Stimulated activated CD8-positive, alpha-beta memory T cell treated with anti-CD3 and anti-CD28 coated beads, Interleukin-2, amount 100 ng/mL, for 1 hour (primary cell): ENCODE measurements around the gene HAL.
"Not testable (repeated sequence)": the region's sequence is repeated elsewhere in the genome, so short reads cannot be mapped to it uniquely, and the experiment has no call there.

Source experiments
- DNase-seq, 2 donors: peaks; one replicate each; pipeline ENCODE4 v3.0.0-alpha.2; 2020; ENCODE audit warnings: low read depth in 2 of 2

The HAL gene

DNA sequence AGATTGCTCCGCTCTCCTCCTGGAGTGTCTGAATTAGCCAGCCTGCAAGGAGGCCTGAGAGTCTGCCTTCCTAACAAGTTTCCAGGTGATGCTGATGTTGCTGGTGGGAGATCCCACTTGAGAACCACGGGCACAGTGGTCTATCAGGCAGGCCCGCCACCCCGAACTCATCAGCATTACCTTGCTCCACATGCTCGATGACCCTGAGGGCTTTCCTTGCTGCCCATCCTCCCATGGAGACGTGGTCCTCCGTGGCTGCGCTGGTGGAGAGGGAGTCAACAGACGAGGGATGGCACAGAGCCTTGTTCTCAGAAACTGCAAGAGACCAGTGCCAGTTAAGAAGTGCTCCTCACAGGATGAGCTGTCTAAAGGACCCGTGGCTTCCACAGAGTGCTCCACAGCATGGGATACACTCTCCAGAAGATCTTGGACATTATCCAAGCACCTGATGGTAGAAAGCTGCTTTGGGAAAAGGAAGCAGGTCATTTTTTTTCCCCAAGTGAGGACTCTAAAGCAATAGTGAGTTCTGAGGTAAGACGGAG is 18.3 kb downstream of the HAL start:
- DNase-seq, result no peak

DNA sequence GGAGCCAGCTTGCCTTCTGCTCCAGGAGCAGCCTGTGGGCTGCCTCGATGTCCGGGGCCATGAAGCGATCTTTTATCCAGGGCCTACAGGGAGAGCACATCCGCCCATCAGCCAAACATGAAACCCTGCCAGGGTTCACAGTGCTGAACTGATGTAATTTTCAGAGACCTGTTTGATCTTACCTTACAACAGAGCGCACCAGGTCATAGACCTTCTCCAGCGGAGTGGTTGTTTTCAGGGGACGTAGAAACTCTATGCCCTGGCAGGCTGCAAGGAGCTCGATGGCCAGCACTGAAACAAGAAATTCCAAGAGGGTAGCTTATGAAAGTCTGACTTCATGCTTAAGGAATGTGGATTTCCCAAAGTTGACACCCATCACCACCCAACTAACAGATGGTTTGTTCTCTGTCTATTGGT is 19.7 kb downstream of the HAL start:
- no peak for DNase-seq

DNA sequence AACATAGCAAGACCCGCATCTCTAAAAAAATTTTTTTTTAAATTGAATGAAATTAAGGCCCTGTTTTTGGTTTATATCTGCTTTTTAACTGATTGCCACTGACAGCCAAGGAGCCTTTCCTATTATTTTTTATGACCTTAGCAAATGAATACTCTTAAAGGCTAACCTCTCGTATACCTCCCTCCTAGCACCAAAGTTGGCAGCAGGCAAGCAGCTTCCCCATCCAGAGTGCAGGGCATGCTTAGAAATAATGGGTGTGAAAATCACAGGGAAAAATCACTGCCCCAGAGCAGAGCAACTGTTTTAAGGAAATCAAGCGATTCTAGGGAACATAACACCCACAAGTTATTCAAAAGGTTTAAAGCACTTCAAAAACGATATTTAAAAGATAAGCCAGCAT is 20.7 kb downstream of the HAL start:
- DNase-seq, result no peak

DNA sequence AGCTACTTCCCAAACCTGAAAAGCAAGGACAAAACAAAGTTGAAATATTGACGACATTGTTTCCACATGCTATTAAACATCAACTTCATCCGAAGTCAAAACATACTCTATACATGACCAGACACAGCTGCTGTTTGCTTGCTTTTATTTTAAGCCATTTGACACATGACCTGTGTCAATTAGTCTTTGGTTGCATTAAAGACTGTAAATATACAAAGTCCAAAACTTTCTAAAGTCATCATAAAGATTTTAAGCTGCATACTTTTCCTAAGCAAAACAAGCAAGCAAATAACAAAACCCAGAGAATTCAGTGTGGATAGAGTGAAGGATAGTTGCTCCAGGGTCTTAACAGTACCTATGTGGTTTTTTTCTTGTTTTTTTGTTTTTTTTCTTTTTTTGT is 21.8 kb downstream of the HAL start:
- no peak for DNase-seq

DNA sequence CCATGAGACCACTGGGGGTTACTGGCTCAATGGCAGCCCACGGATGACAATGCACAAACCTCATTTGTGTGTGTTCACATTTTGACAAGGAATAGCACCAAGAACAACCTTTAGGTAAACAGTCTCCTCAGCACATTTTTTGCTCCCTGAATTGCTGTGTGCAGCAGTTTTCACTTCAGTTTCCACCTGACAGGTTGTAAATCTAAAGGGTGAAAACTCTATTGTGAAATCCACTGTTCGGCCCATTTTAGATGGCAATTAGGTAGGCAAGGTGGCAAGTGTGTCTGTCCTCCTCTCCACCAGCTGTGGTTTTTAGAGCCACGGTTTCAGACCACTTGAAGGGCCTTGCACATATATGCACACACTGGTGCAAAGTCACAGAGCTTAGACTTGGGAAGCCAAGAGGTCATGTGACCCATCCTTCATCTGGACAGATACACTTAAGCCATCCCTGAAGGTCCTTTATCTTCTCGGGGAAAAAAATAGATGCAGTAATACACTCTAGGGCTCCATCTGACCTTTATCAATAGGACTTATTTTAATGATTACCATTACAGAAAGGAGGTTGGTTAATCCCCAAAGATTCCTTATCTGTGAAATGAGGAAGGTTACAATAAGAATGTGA is 23.2 kb downstream of the HAL start:
- no peak for DNase-seq

DNA sequence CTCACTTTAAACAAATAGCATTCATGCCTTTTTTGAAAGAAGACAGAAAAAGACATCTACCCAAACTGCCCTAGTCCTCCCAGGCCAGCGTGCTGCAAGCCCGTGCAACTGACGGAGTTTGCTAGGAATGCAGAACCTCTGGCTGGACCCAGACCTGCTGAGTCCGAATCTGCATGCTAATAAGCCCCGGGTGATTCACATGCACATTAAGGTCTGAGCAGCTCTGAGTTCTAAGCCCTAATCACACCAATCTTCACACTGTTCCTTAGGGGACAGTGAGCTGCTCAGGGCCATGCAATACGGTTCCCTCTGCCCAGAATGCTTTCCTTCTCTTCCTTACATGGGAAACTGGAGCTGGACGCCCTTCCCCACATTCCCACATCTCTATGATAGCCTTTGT is 25.2 kb downstream of the HAL start:
- no peak for DNase-seq

DNA sequence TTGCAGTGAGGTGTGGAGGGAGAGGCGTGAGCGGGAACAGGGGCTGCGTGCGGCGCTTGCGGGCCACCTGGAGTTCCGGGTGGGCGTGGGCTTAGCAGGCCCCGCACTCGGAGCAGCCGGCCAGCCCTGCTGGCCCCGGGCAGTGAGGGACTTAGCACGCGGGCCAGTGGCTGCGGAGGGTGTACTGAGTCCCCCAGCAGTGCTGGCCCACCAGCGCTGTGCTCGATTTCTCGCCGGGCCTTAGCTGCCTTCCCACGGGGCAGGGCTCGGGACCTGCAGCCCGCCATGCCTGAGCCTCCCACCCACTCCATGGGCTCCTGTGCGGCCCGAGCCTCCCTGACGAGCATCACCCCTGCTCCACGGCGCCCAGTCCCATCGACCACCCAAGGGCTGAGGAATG is 27.0 kb downstream of the HAL start:
- not testable (repeated sequence) for DNase-seq

DNA sequence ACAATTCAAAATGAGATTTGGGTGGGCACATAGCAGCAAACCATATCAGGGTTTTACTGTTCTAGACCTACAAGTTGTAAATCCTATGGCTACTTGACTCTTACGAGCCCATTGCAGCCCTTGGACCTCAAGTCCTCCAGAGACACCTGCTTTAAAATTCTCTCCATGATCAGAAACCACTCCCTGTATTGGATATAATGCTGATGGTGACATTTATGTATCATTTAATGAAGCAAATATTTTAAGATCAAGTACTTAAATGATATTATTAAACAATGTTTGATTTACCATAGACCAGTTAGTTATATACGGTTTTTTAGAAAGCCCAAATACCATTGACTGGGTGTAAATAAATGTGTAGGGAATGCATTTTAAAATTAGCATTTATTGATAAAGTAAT is 28.8 kb downstream of the HAL start:
- DNase-seq, result no peak

DNA sequence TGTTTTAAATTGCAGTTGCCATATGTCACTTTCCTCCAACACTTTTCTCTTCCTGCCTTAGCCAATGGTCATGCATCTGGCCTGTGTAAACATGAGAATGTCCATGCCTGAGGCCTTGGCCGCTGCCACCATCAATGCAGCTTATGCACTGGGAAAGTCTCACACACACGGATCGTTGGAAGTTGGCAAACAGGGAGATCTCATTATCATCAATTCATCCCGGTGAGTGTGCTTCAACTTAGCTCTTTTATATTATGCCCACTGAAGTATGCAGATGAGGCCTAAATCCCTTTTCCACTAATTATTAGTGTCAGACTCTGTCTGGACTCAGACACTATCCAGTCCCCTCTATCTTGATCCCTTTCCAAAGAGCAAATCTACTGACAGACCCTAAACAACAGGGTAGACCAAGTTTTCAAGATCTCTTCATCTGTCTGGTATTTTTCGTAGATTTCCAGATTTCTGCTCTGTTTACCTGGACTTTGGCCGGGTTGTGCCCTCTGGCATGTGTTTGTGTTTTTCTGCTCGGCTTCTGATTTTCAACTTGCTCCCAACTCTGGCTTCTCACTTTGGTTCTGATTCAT is 29.8 kb downstream of the HAL start:
- DNase-seq, result no peak

DNA sequence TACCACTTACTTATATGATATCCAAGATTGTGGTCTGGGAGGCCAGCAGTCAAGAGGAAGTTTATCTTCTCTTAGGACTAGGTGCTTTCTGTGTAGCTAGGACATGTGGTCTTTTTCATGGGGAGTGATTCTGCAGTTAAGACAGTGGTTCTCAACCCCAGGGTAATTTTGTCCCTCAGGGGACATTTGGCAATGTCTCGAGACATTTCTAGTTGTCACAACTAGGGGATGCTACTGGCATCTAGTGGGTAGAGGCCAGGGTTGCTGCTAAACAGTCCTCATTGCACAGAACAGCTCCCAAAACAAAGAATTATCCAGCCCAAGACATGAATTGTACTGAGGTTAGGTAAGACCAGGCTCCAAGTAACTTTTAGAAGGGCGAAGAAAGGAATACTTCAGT is 33.0 kb downstream of the HAL start:
- no peak for DNase-seq

DNA sequence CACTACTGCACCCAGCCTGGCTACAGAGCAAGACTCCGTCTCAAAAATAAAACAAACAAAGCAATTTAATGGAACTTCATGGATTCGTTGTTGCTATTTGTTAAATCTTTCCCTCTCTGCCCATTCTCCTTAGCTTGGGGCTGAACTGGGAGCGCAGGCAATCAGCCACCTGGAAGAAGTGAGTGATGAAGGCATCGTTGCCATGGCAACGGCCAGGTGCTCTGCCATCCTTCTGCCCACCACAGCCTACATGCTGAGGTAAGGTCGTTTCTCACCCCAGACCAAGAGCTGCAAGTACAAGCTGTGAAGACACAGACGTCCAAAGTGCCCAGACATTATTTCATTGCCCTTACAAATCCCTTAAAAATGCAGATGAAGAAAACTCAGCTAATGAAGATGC is 33.9 kb downstream of the HAL start:
- DNase-seq, result no peak

DNA sequence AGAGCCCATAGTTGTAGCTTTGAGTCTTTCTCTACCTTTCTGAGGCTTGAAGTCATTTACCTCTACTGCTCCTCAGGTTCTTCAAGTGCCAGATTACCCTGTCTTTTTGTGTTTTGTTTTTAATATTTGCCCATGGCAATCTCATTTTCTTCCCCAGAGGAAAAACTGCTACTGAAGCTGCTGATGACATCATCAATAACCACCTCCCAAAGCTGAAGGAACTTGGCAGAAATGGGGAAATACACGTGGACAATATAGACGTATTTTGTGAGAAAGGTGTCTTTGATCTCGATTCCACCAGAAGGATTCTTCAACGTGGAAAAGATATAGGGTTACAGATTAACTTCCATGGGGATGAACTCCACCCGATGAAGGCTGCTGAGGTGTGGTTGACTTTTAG is 35.9 kb downstream of the HAL start:
- DNase-seq, result no peak

DNA sequence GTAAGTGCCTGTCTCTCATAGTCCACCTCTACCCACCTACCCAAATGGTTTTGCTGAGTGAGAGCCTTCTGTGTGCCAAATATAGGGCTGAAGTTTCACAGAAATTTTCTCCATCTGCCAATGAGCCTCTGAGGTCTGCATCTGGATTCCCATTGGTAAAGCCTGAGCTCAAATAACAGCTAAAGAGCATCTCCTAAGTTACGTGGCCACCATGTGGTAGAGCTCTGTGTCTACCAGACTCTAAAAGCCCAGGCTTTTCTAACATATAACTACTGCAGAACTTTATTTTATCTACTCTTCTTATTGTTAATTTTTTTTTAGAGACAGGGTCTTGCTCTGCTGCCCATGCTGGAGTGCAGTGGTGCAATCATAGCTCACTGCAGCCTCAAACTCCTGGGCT is 37.0 kb downstream of the HAL start:
- DNase-seq, result no peak

DNA sequence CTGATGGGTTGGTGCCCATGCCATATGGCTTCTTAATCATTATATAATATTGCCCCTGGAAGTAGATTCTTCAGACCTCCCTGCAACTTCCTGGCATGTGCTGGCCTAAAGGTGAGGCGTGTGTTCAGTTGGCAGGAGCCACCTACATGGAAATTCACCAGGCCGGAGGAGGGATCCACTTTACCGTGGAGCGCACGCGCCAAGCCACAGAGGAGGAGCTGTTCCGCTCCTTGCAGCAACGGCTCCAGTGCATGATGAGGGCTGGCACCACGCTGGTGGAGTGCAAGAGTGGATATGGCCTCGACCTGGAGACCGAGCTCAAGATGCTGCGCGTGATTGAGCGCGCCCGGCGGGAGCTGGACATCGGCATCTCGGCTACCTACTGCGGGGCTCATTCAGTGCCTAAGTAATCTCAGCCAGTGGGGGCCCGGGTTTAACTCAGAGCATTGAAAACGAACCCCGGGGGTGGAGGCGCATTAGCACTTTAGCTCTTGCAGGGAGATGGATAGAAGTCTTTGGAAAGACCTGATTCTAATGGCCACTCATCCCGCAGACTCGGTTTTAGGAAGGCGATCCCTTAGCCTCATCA is 39.5 kb downstream of the HAL start:
- no peak for DNase-seq

DNA sequence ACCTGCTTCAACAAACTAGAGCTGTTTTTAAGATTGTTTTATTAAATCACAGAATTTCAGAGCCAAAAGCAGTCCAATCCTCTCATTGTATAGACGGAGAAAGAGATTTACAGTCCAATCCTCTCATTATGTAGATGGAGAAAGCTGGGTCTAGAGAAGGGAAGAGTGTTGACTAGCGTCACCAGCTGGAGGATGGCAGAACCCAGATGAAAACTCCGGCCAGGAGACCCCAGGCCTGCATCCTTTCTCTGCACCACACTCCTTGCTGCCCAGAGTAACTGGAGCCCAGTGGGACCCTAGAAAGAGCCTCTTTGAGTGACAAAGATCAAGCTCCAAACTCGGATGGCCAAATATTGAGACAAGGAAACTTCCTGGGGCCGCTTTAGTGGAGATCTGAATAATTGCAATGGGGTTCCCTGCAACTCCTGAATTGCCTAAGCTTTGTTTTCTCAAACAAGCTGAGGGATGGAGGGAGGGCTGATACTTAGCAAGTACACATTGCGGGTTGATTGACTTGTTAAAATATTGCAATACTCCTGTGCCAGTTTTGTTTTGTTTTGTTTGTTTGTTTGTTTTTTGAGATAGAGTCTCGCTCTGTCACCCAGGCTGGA is 40.5 kb downstream of the HAL start:
- DNase-seq, result no peak

DNA sequence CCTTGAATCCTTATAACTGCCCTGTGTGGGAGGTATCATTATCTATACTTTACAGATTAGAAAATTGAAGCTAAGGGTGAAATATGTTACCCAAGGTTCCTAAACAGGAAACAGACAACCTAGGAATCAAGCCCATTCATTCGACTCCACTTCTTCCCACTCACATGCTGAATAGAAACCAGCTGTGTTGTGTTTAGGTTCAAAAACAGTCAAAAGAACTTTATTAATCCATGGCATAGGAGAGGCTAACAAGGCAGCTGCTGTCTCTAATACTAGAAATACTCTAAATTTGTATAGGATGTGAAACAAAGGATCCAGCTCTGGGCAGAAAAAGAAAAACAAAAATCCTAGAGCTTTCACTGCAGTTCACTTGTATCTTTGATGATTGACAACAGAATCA is 43.1 kb downstream of the HAL start:
- DNase-seq, result no peak

DNA sequence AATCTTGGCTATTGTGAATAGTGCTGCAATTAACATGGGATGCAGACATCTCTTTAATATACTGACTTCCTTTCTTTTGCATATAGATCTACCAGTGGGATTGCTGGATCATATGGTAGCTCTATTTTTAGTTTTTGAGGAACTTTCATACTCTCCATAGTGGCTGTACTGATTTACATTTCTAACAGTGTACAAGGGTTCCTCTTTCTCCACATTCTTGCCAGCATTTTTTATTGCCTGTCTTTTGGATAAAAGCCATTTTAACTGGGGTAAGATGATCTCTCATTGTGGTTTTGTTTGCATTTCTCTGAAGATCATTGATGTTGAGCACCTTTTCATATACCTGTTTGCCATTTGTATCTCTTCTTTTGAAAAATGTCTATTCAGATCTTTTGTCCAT is 44.6 kb downstream of the HAL start:
- DNase-seq, result no peak

DNA sequence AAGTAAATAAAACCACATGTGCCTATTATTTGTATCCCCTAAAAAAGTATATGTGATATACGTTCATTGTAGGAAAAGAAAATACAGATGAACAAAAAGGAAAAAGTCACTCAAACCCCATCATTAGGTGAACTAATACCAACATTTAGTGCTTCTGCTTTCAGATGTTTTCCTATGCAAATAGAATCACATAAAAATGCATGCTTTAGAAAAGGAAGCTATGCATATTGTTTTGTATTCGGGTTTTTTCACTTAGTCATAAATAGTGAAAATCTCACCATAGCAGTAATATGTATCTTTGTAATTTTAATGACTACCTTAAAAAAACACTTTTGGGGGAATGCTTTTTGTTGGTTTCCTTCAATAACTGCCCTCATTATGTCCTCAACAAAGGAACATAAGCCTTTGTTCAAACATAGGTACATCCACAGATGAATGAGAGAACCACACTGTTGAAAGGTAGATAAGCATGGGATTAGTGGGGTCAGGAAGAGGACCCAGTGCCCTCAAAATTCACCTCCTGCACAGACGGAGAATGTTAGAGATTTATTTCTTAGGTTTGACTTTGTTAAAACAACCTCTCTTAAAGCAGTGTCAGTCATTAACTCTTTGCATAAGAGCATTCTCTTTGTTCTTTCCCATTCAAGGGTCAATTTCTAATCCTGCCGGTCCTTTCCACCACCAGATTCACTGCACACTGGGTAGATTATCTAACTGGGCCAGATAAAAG is 46.5 kb downstream of the HAL start:
- no peak for DNase-seq

DNA sequence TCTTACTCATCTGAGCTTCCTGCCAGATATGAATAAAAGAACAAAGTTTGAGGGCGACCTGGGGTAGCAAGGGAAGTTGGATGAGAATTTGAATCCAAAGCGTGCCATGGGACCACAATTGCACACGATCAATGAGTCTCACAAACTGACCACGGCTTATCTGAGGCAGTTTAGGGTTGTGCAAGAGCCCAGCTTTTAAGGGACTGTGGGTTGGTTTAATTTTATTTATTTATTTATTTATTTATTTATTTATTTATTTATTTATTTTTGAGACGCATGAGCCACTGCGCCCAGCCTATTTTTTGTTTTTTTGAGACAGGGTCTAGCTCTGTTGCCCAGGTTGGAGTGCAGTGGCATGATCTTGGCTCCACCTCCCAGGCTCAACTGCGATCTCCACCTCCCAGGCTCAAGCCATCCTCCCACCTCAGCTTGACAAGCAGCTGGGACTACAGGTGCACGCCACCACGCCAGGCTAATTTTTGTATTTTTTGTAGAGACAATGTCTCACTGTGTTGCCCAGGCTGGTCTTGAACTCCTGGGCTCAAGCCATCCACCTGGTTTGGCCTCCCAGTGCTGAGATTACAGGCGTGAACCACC is 51.9 kb downstream of the HAL start:
- DNase-seq, result no peak

DNA sequence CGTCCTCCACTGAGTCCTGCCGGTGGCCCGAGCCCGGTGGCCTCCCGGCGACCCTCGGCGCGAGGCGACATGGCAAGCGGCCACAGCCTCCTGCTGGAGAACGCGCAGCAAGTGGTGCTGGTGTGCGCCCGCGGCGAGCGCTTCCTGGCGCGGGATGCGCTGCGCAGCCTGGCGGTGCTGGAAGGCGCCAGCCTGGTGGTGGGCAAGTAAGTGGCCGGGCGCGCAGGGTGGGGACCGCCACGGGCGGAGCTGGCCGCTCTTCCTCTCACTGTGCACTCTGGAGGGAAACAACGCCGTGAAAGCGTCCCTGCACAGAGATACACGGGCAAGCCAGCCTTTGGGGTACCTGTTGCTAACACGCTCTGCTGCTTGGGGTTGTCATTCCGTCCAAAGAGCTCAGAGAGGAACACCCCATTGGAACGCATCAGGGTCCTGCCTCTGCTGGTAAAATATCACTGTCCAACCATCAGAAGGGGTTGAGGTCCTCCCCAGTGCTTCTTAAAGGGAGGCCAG is 52.8 kb downstream of the HAL start, which contains the start of gene AMDHD1:
TSS of gene AMDHD1 (plus strand) at position 2 of the 513 bp plus-strand sequence. CDS start at position 70, 68 bp downstream.
- DNase-seq, result peak; percentile 24 to 27

DNA sequence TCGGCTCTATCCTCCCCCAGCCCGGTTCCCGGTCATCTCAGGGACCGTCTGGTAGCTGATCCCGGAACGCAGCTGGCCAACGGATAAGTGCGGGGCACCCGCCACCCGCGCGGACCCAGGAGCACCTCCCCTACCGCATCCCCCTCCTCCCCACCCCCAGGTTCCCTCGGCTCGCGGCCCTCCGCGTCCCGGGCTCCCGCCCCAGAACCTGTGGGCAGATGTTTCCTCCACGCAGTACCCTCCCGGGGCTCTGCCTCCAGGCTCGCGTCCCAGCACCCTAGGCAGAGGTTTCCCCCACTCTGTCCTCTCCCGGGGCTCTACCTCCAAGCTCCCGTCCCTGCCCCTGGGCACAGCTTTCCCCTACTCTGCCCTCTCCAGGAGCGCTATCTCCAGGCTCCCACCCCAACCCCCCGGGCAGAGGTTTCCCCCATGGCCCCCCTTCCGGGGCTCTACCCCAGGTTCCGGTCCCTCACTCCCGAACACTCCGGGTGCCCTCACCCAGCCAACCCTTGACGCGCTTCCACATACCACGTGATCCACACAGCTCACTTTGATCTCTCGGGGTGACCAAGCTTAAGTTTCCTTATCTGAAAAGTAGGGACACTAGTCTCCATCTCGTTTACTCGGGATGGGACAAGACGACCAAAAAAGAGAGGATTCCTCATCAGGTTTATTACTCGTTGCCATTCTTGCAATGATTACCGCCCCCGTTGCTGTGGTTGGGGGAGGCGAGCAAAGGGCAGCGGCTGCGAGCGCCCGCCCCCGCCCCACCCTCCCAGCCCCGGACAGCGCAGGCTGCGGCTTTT is 53.4 kb downstream of the HAL start, which contains the start of gene CCDC38:
TSS of gene CCDC38 (minus strand) at position 91 of the 806 bp plus-strand sequence. CDS start 6,105 bp downstream, outside the sequence.
- DNase-seq, result peak; percentile 58 to 63
